ENCODE measurements around the gene ECEL1.

The ECEL1 gene

GRCh38 chr2:232511336-232511890 lies 23.8 kb upstream of the ECEL1 start:
- Mint-ChIP-seq H3K27me3 (peaks cover 3% of the 10 kb centered on the region), H3K27ac (no peak overlapping the region), H3K4me1 (no peaks in the 10 kb centered on the region), H3K36me3 (no peaks in the 10 kb centered on the region), H3K9me3 (no peaks in the 10 kb centered on the region), H3K4me3 (no peak overlapping the region)

DNA sequence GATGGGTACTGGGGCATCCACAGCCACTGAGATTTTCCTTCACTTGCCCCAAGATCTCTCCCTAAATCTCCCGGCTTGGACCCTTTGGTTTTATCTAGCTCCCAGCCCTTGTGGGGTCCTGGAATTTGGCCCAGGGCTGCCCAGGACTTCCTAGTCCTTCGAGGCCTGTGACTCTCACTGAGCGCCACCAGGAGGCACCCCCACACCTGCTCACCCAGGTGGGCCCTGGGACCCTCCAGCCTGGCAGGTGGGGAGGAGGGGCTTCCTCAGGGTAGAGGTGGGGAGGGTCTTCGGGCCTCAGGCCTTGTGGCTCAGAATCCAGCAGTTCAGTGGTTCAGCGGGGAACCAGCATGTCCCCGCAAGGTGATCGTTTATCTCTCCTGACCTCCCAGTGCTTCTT lies 20.6 kb upstream of the ECEL1 start:
- peaks cover 10% of the 10 kb centered on the region for H3K27me3 Mint-ChIP-seq

DNA sequence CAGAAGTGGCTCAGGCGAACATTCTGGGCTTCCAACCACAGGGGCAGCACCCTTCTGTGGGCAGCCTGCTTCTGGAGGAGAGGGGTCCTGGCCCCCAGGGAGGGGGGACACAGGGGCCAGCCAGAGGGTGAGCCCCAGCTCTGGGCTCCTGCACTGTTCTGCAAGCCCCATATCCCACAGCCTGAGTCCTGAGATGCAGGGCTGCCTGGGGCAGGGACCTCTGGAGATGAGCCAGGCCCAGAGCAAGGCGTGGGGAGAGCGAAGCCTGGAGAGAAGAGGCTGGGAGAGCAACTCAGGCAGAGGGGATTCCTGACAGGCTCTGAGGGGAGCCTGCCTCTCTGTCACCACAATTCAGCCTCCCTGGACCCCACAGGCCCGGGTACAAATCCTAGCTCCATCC lies 19.1 kb upstream of the ECEL1 start:
- H3K36me3 Mint-ChIP-seq: no peaks in the 10 kb centered on the region
- no peak overlapping the region for H3K27ac Mint-ChIP-seq
- H3K9me3 Mint-ChIP-seq: no peaks in the 10 kb centered on the region
- peaks cover 11% of the 10 kb centered on the region for H3K27me3 Mint-ChIP-seq
- no peak overlapping the region for H3K4me3 Mint-ChIP-seq
- H3K4me1 Mint-ChIP-seq: peaks cover 4% of the 10 kb centered on the region

More for the DNA sequence above, 20.6 kb upstream of the ECEL1 start:
- H3K4me3 Mint-ChIP-seq: no peak overlapping the region
- H3K27ac Mint-ChIP-seq: no peak overlapping the region
- H3K36me3 Mint-ChIP-seq: no peaks in the 10 kb centered on the region
- no peaks in the 10 kb centered on the region for H3K9me3 Mint-ChIP-seq
- H3K4me1 Mint-ChIP-seq: peaks cover 4% of the 10 kb centered on the region

GRCh38 chr2:232505856-232506255 lies 18.2 kb upstream of the ECEL1 start:
- Mint-ChIP-seq H3K4me1 (peaks cover 4% of the 10 kb centered on the region), H3K27me3 (peaks cover 11% of the 10 kb centered on the region), H3K4me3 (no peak overlapping the region)

DNA sequence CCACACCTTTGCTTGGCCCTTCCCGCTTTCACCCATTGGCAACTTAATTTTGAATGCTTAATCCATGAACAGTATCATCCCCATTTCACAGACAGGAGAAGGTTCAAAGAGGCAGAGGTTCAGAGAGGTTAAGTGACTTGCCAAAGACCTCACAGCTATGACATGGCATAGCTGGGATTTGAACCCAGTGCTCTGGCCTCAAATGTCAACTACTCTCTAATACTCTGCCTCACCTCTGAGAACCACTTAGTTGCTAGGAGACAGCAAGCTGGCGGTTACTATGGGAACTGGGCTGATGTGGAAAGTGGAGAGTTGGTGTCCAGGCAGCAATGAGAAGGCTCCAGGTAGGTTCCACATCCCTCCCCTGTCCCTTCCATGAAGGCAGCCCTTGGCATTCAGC lies 16.8 kb upstream of the ECEL1 start:
- H3K27me3 Mint-ChIP-seq: peaks cover 14% of the 10 kb centered on the region
- H3K4me3 Mint-ChIP-seq: peak overlapping the region; percentile 56
- H3K36me3 Mint-ChIP-seq: no peaks in the 10 kb centered on the region
- H3K4me1 Mint-ChIP-seq: peaks cover 4% of the 10 kb centered on the region
- H3K9me3 Mint-ChIP-seq: no peaks in the 10 kb centered on the region
- H3K27ac Mint-ChIP-seq: peak overlapping the region; percentile 76

More at GRCh38 chr2:232505856-232506255, 18.2 kb upstream of the ECEL1 start:
- no peak overlapping the region for H3K27ac Mint-ChIP-seq
- H3K9me3 Mint-ChIP-seq: no peaks in the 10 kb centered on the region
- no peaks in the 10 kb centered on the region for H3K36me3 Mint-ChIP-seq

GRCh38 chr2:232503809-232504323 lies 16.2 kb upstream of the ECEL1 start:
- H3K27me3 Mint-ChIP-seq: peaks cover 12% of the 10 kb centered on the region

GRCh38 chr2:232502911-232503808 lies 15.5 kb upstream of the ECEL1 start:
- Mint-ChIP-seq H3K27ac (no peak overlapping the region), H3K4me3 (peak overlapping the region; percentile 47), H3K9me3 (no peaks in the 10 kb centered on the region), H3K4me1 (peaks cover 4% of the 10 kb centered on the region), H3K27me3 (peaks cover 12% of the 10 kb centered on the region), H3K36me3 (no peaks in the 10 kb centered on the region)

More at GRCh38 chr2:232503809-232504323, 16.2 kb upstream of the ECEL1 start:
- Mint-ChIP-seq H3K4me3 (peak overlapping the region; percentile 47), H3K27ac (peak overlapping the region; percentile 18), H3K36me3 (no peaks in the 10 kb centered on the region), H3K4me1 (peaks cover 4% of the 10 kb centered on the region), H3K9me3 (no peaks in the 10 kb centered on the region)

GRCh38 chr2:232502511-232502910 lies 14.9 kb upstream of the ECEL1 start:
- H3K4me3 Mint-ChIP-seq: peak overlapping the region; percentile 78
- H3K27ac Mint-ChIP-seq: no peak overlapping the region

DNA sequence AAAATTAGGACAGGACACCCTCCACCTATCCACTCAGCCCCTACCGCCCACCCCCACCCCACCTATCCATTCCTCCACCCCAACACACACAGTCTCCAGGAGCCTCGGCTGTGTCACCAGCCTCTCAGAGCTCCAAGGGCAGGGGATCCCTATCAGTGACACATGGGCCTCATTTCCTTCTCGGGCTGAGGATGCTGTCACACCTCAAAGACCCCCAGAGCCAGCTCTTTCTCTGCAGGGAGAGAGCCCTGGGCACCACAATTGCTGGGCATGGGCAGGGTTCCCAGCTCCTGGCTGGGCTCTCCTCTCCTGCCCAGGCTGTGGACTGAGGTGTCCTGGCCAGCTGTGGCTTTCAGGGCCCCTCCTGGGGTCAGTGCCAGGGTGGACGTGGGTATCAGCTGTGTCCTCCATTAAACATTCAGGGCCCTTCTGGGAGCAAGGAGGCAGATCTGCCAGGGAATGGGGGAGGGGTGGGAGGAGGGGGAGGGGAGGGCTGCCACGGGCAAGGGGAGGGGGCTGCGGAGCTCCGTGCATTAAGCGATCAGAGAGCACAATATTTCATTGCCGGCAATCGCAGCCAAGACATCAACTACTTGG lies 14.3 kb upstream of the ECEL1 start:
- Mint-ChIP-seq H3K27me3 (peaks cover 12% of the 10 kb centered on the region), H3K4me1 (peaks cover 4% of the 10 kb centered on the region), H3K9me3 (no peaks in the 10 kb centered on the region), H3K36me3 (no peaks in the 10 kb centered on the region), H3K27ac (no peak overlapping the region), H3K4me3 (no peak overlapping the region)

More at GRCh38 chr2:232502511-232502910, 14.9 kb upstream of the ECEL1 start:
- H3K36me3 Mint-ChIP-seq: no peaks in the 10 kb centered on the region
- H3K9me3 Mint-ChIP-seq: no peaks in the 10 kb centered on the region
- peaks cover 12% of the 10 kb centered on the region for H3K27me3 Mint-ChIP-seq
- H3K4me1 Mint-ChIP-seq: peaks cover 4% of the 10 kb centered on the region

DNA sequence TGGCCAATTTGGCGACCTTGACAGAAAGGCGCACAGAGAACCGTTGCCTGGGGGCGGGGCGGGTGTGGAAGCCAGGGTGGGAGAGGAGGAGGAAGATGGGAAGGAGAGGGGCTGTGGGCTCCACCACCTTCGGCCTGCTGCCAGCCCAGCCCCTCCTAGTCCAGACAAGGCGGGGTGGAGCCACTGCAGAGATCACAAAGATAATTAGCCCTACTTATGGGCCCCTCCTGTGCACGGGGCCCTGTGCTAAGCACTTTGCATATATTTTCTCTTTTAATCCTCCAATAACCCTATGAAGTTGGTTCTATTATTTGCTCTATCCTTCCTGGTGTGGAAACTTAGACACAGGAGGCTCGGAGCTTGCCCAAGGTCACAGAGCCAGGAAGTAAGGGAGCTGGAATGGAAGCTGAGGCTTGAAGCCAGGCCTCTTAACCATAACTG lies 13.7 kb upstream of the ECEL1 start:
- Mint-ChIP-seq H3K9me3 (no peaks in the 10 kb centered on the region), H3K27me3 (peaks cover 12% of the 10 kb centered on the region), H3K36me3 (no peaks in the 10 kb centered on the region), H3K27ac (no peak overlapping the region), H3K4me3 (no peak overlapping the region), H3K4me1 (peaks cover 4% of the 10 kb centered on the region)

DNA sequence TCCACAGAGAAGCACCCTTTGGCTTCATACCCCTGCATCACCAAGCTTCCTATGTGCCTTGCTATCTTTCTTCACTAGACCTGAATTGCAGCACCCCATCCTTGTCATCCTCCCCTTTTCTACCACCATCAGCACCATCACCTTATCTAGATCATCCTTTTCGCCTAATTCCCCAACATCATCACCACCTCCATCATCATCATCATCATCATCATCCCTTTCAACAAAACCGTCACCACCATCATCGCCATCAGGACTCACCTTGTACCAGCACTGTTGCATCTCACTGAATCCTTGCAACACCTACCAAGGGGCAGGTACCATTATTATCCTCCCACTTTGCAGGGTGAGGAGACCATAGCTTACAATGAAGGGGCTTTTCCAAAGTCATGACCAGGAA lies 10.8 kb upstream of the ECEL1 start:
- Mint-ChIP-seq H3K9me3 (no peaks in the 10 kb centered on the region), H3K27ac (no peak overlapping the region), H3K4me3 (no peak overlapping the region), H3K36me3 (no peaks in the 10 kb centered on the region), H3K4me1 (no peaks in the 10 kb centered on the region), H3K27me3 (peaks cover 5% of the 10 kb centered on the region)

DNA sequence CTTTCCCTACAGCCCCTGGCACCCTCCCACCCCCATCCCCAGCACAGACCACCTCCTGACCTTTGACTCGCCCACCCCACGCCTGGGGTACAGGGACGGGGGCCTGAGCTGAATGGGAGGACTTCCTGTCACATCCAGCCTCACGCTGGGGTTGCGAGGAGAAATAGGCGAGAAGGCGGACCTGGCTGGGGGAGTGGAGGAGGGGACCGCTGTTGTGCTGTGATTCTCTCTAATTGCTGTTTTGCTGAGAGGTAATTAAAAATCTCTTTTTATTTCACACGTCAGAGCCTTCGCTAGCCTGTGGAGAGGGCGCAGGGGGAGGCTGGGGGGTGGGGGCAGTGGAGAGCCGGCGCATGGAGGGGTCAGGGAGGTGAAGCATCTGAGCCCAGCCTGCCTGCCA lies 9.7 kb upstream of the ECEL1 start:
- Mint-ChIP-seq H3K36me3 (no peaks in the 10 kb centered on the region), H3K27me3 (peaks cover 3% of the 10 kb centered on the region), H3K9me3 (no peaks in the 10 kb centered on the region), H3K4me3 (no peak overlapping the region), H3K27ac (no peak overlapping the region), H3K4me1 (no peaks in the 10 kb centered on the region)

GRCh38 chr2:232496501-232497270 lies 9.1 kb upstream of the ECEL1 start:
- Mint-ChIP-seq H3K9me3 (no peaks in the 10 kb centered on the region), H3K36me3 (no peaks in the 10 kb centered on the region), H3K4me3 (no peak overlapping the region), H3K4me1 (no peaks in the 10 kb centered on the region), H3K27me3 (peaks cover 3% of the 10 kb centered on the region), H3K27ac (no peak overlapping the region)

DNA sequence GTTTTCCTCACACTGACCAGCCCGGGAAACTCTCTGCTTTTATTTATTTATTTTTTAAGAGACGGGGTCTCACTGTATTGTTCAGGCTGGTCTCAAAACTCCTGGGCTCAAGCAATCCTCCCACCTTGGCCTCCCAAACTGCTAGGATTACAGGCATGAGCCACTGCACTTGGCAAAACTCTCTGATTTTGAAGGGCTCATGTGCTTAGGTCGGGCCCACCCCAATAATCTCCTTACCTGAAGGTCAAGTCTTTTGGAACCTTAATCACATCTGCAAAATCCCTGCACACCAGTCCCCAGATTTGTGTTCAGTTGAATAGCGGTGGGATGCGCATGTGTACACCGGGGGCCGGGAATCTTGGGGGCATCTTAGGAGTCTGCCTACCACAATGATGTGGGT lies 7.7 kb upstream of the ECEL1 start:
- Mint-ChIP-seq H3K4me3 (no peak overlapping the region), H3K27ac (no peak overlapping the region), H3K4me1 (no peaks in the 10 kb centered on the region), H3K36me3 (no peaks in the 10 kb centered on the region), H3K9me3 (no peaks in the 10 kb centered on the region), H3K27me3 (peaks cover 3% of the 10 kb centered on the region)

GRCh38 chr2:232494542-232494941 lies 6.9 kb upstream of the ECEL1 start:
- peaks cover 6% of the 10 kb centered on the region for H3K27me3 Mint-ChIP-seq
- H3K4me1 Mint-ChIP-seq: no peaks in the 10 kb centered on the region
- no peak overlapping the region for H3K27ac Mint-ChIP-seq
- no peak overlapping the region for H3K4me3 Mint-ChIP-seq
- no peaks in the 10 kb centered on the region for H3K36me3 Mint-ChIP-seq
- H3K9me3 Mint-ChIP-seq: no peaks in the 10 kb centered on the region

Data from activated naive CD4-positive, alpha-beta T cell treated with anti-CD3 and anti-CD28 coated beads, Interleukin-2, amount 50 U/mL, for 24 hours (primary cell).